Glomerular visceral epithelial cell (primary cell): ENCODE measurements around the gene NCKAP5.

Experiments used
- DNase-seq: peaks from one replicate; pipeline ENCODE4 v3.0.0-alpha.2; 2016; ENCODE audit errors: extremely low spot score

NCKAP5 gene

GRCh38 chr2:133004623-133005022 is 563.6 kb downstream of the NCKAP5 start:
- no peak for DNase-seq

- DNase-seq: no peak
Observed at GRCh38 chr2:132999421-132999820, 568.8 kb downstream of the NCKAP5 start.

GRCh38 chr2:132998221-132998620 is 570.0 kb downstream of the NCKAP5 start:
- no peak for DNase-seq

- no peak for DNase-seq
Observed at GRCh38 chr2:132991471-132992045, 576.7 kb downstream of the NCKAP5 start.

- DNase-seq: no peak
Observed at GRCh38 chr2:132984731-132985130, 583.5 kb downstream of the NCKAP5 start.

GRCh38 chr2:132980304-132980703 is 588.0 kb downstream of the NCKAP5 start:
- DNase-seq: no peak

- no peak for DNase-seq
Observed at GRCh38 chr2:132979339-132980093, 588.7 kb downstream of the NCKAP5 start.

- DNase-seq: no peak
Observed at GRCh38 chr2:132978840-132979239, 589.4 kb downstream of the NCKAP5 start.

- DNase-seq: no peak
Observed at GRCh38 chr2:132977812-132978529, 590.3 kb downstream of the NCKAP5 start.

- no peak for DNase-seq
Observed at GRCh38 chr2:132975193-132976105, 592.8 kb downstream of the NCKAP5 start.

- no peak for DNase-seq
Observed at GRCh38 chr2:132974467-132975095, 593.7 kb downstream of the NCKAP5 start.

- DNase-seq: no peak
Observed at GRCh38 chr2:132971310-132972061, 596.8 kb downstream of the NCKAP5 start.

GRCh38 chr2:132969371-132969985 is 598.8 kb downstream of the NCKAP5 start:
- no peak for DNase-seq

GRCh38 chr2:132965460-132965859 is 602.8 kb downstream of the NCKAP5 start:
- no peak for DNase-seq

GRCh38 chr2:132963161-132963560 is 605.1 kb downstream of the NCKAP5 start:
- DNase-seq: no peak

GRCh38 chr2:132958887-132959286 is 609.4 kb downstream of the NCKAP5 start:
- DNase-seq: no peak

- DNase-seq: no peak
Observed at GRCh38 chr2:132955871-132956615, 612.2 kb downstream of the NCKAP5 start.

GRCh38 chr2:132953771-132954170 is 614.5 kb downstream of the NCKAP5 start:
- DNase-seq: no peak

GRCh38 chr2:132951008-132951714 is 617.1 kb downstream of the NCKAP5 start:
- no peak for DNase-seq
